Endodermal cell (in vitro differentiated cells): ENCODE results near the gene PRRG2. TPM values are rescaled to one million over a fixed set of nuclear protein-coding genes. Genes with fewer than 3 reads are reported as not detected.

Source experiments
- DNase-seq: peaks from one replicate; pipeline ENCODE4 v3.0.0-alpha.2; 2017
- H3K27ac ChIP-seq: 2 replicates; pipeline ENCODE4 v1.5.1; 2013; ENCODE audit warnings: mild to moderate bottlenecking, low read depth, low read length, moderate library complexity
- H3K27me3 ChIP-seq: 2 replicates; pipeline ENCODE4 v1.6.1; 2013; ENCODE audit warnings: mild to moderate bottlenecking, low read length, moderate library complexity; ENCODE audit not compliant: insufficient read depth, control insufficient read depth, poor library complexity, severe bottlenecking
- H3K36me3 ChIP-seq: 2 replicates; pipeline ENCODE4 v1.7.0; 2013; ENCODE audit warnings: mild to moderate bottlenecking, low read length, moderate library complexity; ENCODE audit not compliant: control insufficient read depth, insufficient read depth
- H3K4me1 ChIP-seq: one replicate; pipeline ENCODE4 v1.7.0; 2013; ENCODE audit warnings: low read length; ENCODE audit not compliant: control insufficient read depth, insufficient read depth
- H3K4me3 ChIP-seq: 2 replicates; pipeline ENCODE4 v1.5.1; 2013; ENCODE audit warnings: mild to moderate bottlenecking, low read length, moderate library complexity
- H3K9ac ChIP-seq: 2 replicates; pipeline ENCODE4 v1.6.1; 2013; ENCODE audit warnings: mild to moderate bottlenecking, low read length, moderate library complexity; ENCODE audit not compliant: poor library complexity, severe bottlenecking; ENCODE audit errors: extremely low read depth
- H3K9me3 ChIP-seq: 2 replicates; pipeline ENCODE4 v1.6.1; 2013; ENCODE audit warnings: mild to moderate bottlenecking, low read length, moderate library complexity; ENCODE audit not compliant: control insufficient read depth
- H3K27ac Mint-ChIP-seq: 2 replicates; pipeline ENCODE4 v1.8.0; 2020; ENCODE audit warnings: mixed read lengths
- H3K27me3 Mint-ChIP-seq: 2 replicates; pipeline ENCODE4 v1.8.0; 2021; ENCODE audit warnings: mild to moderate bottlenecking, mixed read lengths; ENCODE audit not compliant: insufficient read depth
- H3K36me3 Mint-ChIP-seq: 2 replicates; pipeline ENCODE4 v1.8.0; 2020; ENCODE audit warnings: low read depth, mixed read lengths
- H3K4me1 Mint-ChIP-seq: 2 replicates; pipeline ENCODE4 v1.8.0; 2020; ENCODE audit warnings: mixed read lengths
- H3K4me3 Mint-ChIP-seq: 2 replicates; pipeline ENCODE4 v1.8.0; 2020; ENCODE audit warnings: mild to moderate bottlenecking, moderate library complexity, mixed read lengths
- H3K9me3 Mint-ChIP-seq: 2 replicates; pipeline ENCODE4 v1.8.0; 2020; ENCODE audit warnings: mild to moderate bottlenecking, mixed read lengths
- WGBS, 2 experiments: methylation state at CpG; one replicate each; pipeline versions ENCODE4 v1.1.5 to v1.1.7; 2013; ENCODE audit warnings: missing lambda C conversion rate in 2 of 2, mixed read lengths in 1 of 2; ENCODE audit not compliant: insufficient coverage in 1 of 2, insufficient read length in 1 of 2; 5-methylcytosine and 5-hydroxymethylcytosine counted together
- total RNA-seq, 2 donors: library from RNA; stranded (reverse); fragmentation: NEBNext Ultra II Directional in 1 of 2; extraction: Animal tissue kit (Norgen Biotek cat#: 25700) in 1 of 2; gene quantifications; 2 replicates in 1 of 2; 3 replicates in 1 of 2; pipeline ENCODE4 v1.2.1, GENCODE V29; 2021
- TF ChIP-seq, protein P1 (sequence below): fragments of 200-600 bp; sonication (generic); conservative IDR thresholded peaks from 2 replicates; pipeline ENCODE4 v1.5.0; 2021; ENCODE audit warnings: antibody characterized with exemption, mild to moderate bottlenecking

The PRRG2 gene
- total RNA-seq, 2 donors from 2014 or later, result 3.7 to 6.9 TPM

DNA sequence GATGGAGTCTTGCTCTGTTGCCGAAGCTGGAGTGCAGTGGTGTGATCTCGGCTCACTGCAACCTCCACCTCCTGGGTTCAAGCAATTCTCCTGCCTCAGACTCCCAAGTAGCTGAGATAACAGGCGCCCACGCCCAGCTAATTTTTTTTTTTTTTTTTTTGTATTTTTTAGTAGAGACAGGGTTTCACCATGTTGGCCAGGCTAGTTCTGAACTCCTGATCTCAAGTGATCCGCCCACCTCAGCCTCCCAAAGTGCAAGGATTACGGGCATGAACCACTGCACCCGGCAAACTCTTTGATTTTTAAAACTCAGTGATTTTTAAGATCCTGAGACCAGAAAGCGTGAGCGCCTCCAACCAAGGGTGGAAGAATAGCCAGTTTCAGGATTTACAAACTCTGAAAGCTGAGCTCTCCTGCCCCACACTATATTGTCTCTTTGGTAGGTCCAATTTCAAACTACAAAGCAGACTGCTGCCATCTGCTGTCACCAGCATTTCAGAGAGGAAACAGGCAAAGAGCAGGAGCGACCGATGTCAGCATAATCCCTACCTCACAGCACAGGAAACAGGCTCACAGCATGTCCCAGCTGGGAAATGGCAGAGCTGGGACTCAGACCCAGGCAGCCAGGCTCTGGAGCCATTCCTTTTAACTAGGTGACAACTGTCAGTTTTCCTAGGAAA lies 10.0 kb upstream of the PRRG2 start:
- TF ChIP-seq, protein P1, sequence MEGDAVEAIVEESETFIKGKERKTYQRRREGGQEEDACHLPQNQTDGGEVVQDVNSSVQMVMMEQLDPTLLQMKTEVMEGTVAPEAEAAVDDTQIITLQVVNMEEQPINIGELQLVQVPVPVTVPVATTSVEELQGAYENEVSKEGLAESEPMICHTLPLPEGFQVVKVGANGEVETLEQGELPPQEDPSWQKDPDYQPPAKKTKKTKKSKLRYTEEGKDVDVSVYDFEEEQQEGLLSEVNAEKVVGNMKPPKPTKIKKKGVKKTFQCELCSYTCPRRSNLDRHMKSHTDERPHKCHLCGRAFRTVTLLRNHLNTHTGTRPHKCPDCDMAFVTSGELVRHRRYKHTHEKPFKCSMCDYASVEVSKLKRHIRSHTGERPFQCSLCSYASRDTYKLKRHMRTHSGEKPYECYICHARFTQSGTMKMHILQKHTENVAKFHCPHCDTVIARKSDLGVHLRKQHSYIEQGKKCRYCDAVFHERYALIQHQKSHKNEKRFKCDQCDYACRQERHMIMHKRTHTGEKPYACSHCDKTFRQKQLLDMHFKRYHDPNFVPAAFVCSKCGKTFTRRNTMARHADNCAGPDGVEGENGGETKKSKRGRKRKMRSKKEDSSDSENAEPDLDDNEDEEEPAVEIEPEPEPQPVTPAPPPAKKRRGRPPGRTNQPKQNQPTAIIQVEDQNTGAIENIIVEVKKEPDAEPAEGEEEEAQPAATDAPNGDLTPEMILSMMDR, result peak; percentile 53
- no peaks in the 10 kb centered on the region for H3K27me3 Mint-ChIP-seq
- 74 to 76% methylated on average over 7 to 9 of the region's 11 CpGs for WGBS, 2 experiments
- peaks cover 25% of the 10 kb centered on the region for H3K36me3 Mint-ChIP-seq
- H3K27ac Mint-ChIP-seq, result peak overlapping the region; percentile 68
- Histone ChIP-seq H3K27ac (peak overlapping the region; percentile 68), H3K9me3 (no peaks in the 10 kb centered on the region), H3K36me3 (peaks cover 18% of the 10 kb centered on the region), H3K4me3 (no peak overlapping the region), H3K27me3 (no peaks in the 10 kb centered on the region), H3K9ac (no peak overlapping the region), H3K4me1 (no peaks in the 10 kb centered on the region)
- no peaks in the 10 kb centered on the region for H3K9me3 Mint-ChIP-seq
- no peak overlapping the region for H3K4me3 Mint-ChIP-seq
- peaks cover 11% of the 10 kb centered on the region for H3K4me1 Mint-ChIP-seq
- DNase-seq, result peak; percentile 76

DNA sequence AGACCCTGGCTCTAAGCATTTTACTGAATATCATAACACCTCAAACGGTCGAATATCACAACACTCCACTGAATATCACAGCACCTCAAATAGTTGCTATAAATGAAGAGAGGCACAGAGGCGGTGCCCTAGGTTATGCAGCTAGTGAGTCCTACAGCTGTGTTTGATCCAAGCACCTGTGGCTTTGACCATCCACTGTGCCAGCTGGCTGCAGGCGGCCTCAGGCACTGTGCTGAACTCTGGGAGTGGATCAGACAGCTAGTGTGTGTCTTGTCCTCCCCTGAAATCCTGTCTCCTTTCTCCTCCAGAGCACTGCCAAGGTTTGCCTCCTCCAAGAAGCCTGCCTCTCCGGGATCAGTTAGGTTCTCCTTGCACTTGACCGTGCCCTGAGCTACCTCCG lies 8.1 kb upstream of the PRRG2 start:
- no peak for DNase-seq
- no peaks in the 10 kb centered on the region for H3K27me3 Mint-ChIP-seq
- H3K27ac Mint-ChIP-seq, result peak overlapping the region; percentile 17
- TF ChIP-seq, protein P1, result no peak
- no peak overlapping the region for H3K9ac ChIP-seq
- H3K9me3 ChIP-seq, result no peaks in the 10 kb centered on the region
- no peaks in the 10 kb centered on the region for H3K4me1 ChIP-seq
- no peak overlapping the region for H3K4me3 ChIP-seq
- no peaks in the 10 kb centered on the region for H3K9me3 Mint-ChIP-seq
- H3K27me3 ChIP-seq, result no peaks in the 10 kb centered on the region
- 98 to 100% methylated on average over 4 to 7 of the region's 7 CpGs for WGBS, 2 experiments
- H3K36me3 ChIP-seq, result peaks cover 20% of the 10 kb centered on the region
- H3K4me3 Mint-ChIP-seq, result no peak overlapping the region
- peaks cover 11% of the 10 kb centered on the region for H3K4me1 Mint-ChIP-seq
- H3K27ac ChIP-seq, result no peak overlapping the region
- peaks cover 22% of the 10 kb centered on the region for H3K36me3 Mint-ChIP-seq

DNA sequence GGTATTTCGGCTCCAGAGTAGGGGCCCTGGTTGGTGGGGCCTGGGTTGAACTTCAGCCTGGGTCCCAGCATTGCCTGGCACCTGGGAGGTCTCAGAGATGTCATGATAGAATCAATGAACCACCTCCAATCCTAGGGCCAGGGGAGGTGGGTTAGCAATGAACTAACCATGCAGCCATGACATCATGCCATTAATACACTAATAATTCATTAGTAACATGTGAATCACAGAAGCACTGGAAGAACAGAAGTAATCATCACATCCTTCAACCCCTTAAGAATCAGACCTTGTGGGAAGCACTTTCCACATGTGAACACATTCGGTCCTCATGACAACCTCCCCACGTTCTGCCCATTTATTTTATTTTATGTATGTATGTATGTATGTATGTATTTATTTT lies 7.7 kb upstream of the PRRG2 start:
- H3K4me1 ChIP-seq, result no peaks in the 10 kb centered on the region
- Mint-ChIP-seq H3K4me3 (no peak overlapping the region), H3K9me3 (no peaks in the 10 kb centered on the region), H3K4me1 (peaks cover 11% of the 10 kb centered on the region), H3K27ac (peak overlapping the region; percentile 17), H3K27me3 (no peaks in the 10 kb centered on the region), H3K36me3 (peaks cover 17% of the 10 kb centered on the region)
- no peak overlapping the region for H3K4me3 ChIP-seq
- H3K9me3 ChIP-seq, result no peaks in the 10 kb centered on the region
- WGBS, 2 experiments, result 94 to 100% methylated on average over 1 to 2 of the region's 3 CpGs
- no peak for DNase-seq
- H3K27ac ChIP-seq, result no peak overlapping the region
- TF ChIP-seq, protein P1, result no peak
- H3K9ac ChIP-seq, result no peak overlapping the region
- H3K27me3 ChIP-seq, result no peaks in the 10 kb centered on the region
- H3K36me3 ChIP-seq, result peaks cover 17% of the 10 kb centered on the region
